Neural progenitor cell (in vitro differentiated cells): ENCODE data around the gene GBP4.

ENCODE experiments used
- CTCF ChIP-seq: fragments of 200-600 bp; sonication (generic); IDR thresholded peaks from 2 replicates; pipeline ENCODE4 v1.5.1; 2017; ENCODE audit warnings: antibody characterized with exemption, mild to moderate bottlenecking
- EZH2 ChIP-seq: fragments of 200-600 bp; sonication (generic); IDR thresholded peaks from 2 replicates; pipeline ENCODE4 v1.6.1; 2017; ENCODE audit warnings: antibody characterized with exemption, mild to moderate bottlenecking, moderate library complexity

- TF ChIP-seq CTCF (no peak), EZH2 (no peak)
These were observed 23.0 kb downstream of the GBP4 start, which contains the start of gene GBP7 for GRCh38 chr1:89175601-89176256.
